Stimulated activated CD8-positive, alpha-beta memory T cell treated with anti-CD3 and anti-CD28 coated beads, Interleukin-15, amount 100 ng/mL, for 24 hours (primary cell): ENCODE measurements around the gene ARRDC1.

ENCODE experiments used
- DNase-seq: peaks from one replicate; pipeline ENCODE4 v3.0.0-alpha.2; 2020; ENCODE audit warnings: low read depth

Gene ARRDC1

GRCh38 chr9:137639303-137640051 lies 34.0 kb downstream of the ARRDC1 start:
- no peak for DNase-seq

- DNase-seq, result no peak
Observed at GRCh38 chr9:137640862-137641261, 35.4 kb downstream of the ARRDC1 start.

GRCh38 chr9:137642118-137642601 lies 36.7 kb downstream of the ARRDC1 start:
- DNase-seq, result no peak

GRCh38 chr9:137642892-137643291 lies 37.4 kb downstream of the ARRDC1 start:
- no peak for DNase-seq

- DNase-seq, result no peak
Observed at GRCh38 chr9:137643921-137644320, 38.4 kb downstream of the ARRDC1 start.

- no peak for DNase-seq
Observed at GRCh38 chr9:137645211-137645610, 39.7 kb downstream of the ARRDC1 start.

- no peak for DNase-seq
Observed at GRCh38 chr9:137646341-137646740, 40.9 kb downstream of the ARRDC1 start.

GRCh38 chr9:137647096-137647714 lies 41.7 kb downstream of the ARRDC1 start:
- no peak for DNase-seq

- DNase-seq, result no peak
Observed at GRCh38 chr9:137648396-137648795, 42.9 kb downstream of the ARRDC1 start.

GRCh38 chr9:137649553-137649952 lies 44.1 kb downstream of the ARRDC1 start:
- no peak for DNase-seq

- DNase-seq, result no peak
Observed at GRCh38 chr9:137650259-137650658, 44.8 kb downstream of the ARRDC1 start.

- no peak for DNase-seq
Observed at GRCh38 chr9:137650779-137651178, 45.3 kb downstream of the ARRDC1 start.

- DNase-seq, result no peak
Observed at GRCh38 chr9:137656416-137656815, 50.9 kb downstream of the ARRDC1 start.

- DNase-seq, result no peak
Observed at GRCh38 chr9:137657606-137658005, 52.1 kb downstream of the ARRDC1 start.

GRCh38 chr9:137658781-137659180 lies 53.3 kb downstream of the ARRDC1 start:
- DNase-seq, result no peak

- no peak for DNase-seq
Observed at GRCh38 chr9:137660144-137660543, 54.7 kb downstream of the ARRDC1 start.

- no peak for DNase-seq
Observed at GRCh38 chr9:137663584-137663983, 58.1 kb downstream of the ARRDC1 start.

GRCh38 chr9:137664676-137665075 lies 59.2 kb downstream of the ARRDC1 start:
- DNase-seq, result no peak
